Adipocyte (in vitro differentiated cells): ENCODE results near the gene ESM1.

ENCODE experiments used
- DNase-seq: peaks from one replicate; pipeline ENCODE4 v3.0.0-alpha.2; 2015; ENCODE audit warnings: low read depth
- H3K27me3 ChIP-seq: replicated peaks from 2 replicates; pipeline ENCODE4 v1.7.0; 2013; ENCODE audit warnings: mild to moderate bottlenecking, low read length, moderate library complexity; ENCODE audit not compliant: control insufficient read depth, insufficient read depth
- H3K36me3 ChIP-seq: 2 replicates; pipeline ENCODE4 v1.7.0; 2013; ENCODE audit warnings: low read length, mild to moderate bottlenecking, moderate library complexity; ENCODE audit not compliant: control insufficient read depth, insufficient read depth, severe bottlenecking
- H3K4me1 ChIP-seq: 2 replicates; pipeline ENCODE4 v1.7.0; 2013; ENCODE audit warnings: mild to moderate bottlenecking, low read length, moderate library complexity; ENCODE audit not compliant: control insufficient read depth, insufficient read depth
- H3K4me3 ChIP-seq: 2 replicates; pipeline ENCODE4 v1.7.0; 2013; ENCODE audit warnings: mild to moderate bottlenecking, low read length, moderate library complexity
- H3K9ac ChIP-seq: 2 replicates; pipeline ENCODE4 v1.7.0; 2013; ENCODE audit warnings: mild to moderate bottlenecking, low read length, moderate library complexity
- H3K9me3 ChIP-seq: 2 replicates; pipeline ENCODE4 v1.7.0; 2013; ENCODE audit warnings: mild to moderate bottlenecking, low read length, moderate library complexity; ENCODE audit not compliant: control insufficient read depth

Gene ESM1

DNA sequence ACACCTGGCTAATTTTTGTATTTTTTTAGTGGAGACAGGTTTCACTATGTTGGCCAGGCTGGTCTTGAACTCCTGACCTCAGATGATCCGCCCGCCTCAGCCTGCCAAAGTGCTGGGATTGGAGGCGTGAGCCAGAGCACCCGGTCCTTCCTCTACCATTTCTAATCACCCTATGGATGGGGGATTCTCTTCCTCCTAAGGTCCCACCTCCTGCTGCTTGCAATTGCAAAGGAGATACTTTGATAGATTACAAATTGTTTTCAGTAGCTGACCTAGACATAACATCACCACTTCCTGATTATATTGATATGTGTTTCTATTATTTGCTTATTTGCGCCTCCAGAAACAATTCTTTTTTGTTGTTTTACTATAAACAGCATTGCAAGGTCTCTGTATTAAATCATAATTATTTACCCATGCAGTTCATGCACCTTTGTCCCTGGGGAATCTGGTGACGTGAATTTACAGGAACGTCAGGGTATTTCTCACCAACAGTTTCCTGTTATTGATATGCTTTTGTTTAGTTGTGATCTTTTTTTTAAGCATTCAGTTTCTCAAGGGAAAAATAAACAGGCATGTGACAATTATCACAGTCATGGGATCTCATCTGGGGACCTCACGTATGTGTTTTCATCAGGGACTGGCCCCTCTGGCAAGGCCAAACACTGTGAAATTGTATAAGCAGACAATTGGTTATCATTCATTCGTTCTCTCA lies 43.2 kb downstream of the ESM1 start:
- Histone ChIP-seq H3K4me3 (no peak overlapping the region), H3K9ac (no peak overlapping the region), H3K27me3 (peaks cover under 1% of the 10 kb centered on the region), H3K4me1 (no peaks in the 10 kb centered on the region), H3K9me3 (no peaks in the 10 kb centered on the region), H3K36me3 (no peaks in the 10 kb centered on the region)
- DNase-seq: no peak

DNA sequence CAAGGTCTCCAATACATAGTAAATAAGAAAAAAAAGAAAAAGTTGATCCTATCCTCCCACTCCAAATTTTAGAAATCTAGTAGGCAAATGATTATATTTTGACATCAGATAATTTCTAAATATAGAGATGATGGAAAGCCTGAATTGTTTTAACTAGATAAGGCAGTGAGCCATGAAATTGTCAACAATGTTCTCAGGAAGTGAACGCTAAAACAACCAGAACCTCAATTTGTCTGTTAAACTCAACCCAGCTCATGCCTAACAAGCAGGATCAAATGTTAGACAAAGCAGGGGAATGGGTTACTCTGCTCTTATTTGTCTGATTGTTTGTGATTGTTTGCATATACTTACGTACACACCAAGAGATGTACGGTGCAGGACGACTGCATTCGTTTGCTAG lies 49.2 kb downstream of the ESM1 start:
- Histone ChIP-seq H3K27me3 (peaks cover 33% of the 10 kb centered on the region), H3K9ac (no peak overlapping the region), H3K36me3 (no peaks in the 10 kb centered on the region), H3K9me3 (no peaks in the 10 kb centered on the region), H3K4me1 (no peaks in the 10 kb centered on the region), H3K4me3 (no peak overlapping the region)
- no peak for DNase-seq

DNA sequence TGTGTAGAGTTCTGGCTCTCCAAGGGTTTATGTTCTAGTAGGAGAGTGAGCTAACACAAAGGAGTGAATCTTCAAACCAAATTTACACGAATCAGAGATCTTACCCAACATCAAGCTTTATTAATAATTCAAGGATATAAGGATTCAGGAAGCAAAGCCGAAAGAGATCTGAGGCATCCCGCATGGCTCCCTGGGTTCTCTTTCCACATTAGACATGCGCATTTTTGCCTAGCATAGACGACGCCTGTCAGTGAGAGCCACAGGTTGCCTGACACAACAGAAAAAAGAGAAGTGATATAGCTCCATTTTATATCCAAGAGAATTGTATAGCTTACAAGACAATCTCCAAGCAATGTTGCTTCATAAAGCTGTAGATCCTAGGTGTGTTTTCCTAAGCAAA lies 52.6 kb downstream of the ESM1 start:
- H3K36me3 ChIP-seq: no peaks in the 10 kb centered on the region
- H3K9ac ChIP-seq: no peak overlapping the region
- H3K9me3 ChIP-seq: peaks cover 5% of the 10 kb centered on the region
- H3K4me1 ChIP-seq: no peaks in the 10 kb centered on the region
- no peak overlapping the region for H3K4me3 ChIP-seq
- DNase-seq: no peak
- H3K27me3 ChIP-seq: peaks cover 45% of the 10 kb centered on the region

DNA sequence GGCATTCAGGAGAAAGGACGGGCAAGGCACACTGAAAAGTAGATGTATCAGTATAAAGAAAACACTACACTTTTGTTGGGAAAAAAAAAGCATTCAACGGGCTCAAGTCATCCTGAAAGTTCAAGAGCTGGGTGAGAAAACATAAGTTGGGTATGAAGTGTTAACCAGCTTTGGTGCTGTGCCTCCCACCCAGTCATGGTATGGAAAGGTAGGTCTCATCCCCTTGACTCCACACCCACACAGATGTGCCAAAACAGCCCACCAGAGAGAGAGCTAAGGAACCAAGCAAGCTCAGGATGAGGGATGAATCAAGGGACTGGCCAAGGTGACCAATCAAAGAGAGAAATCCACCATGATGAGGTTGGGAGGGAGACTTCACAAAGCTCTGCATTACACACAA lies 54.7 kb downstream of the ESM1 start:
- no peaks in the 10 kb centered on the region for H3K4me1 ChIP-seq
- peaks cover 38% of the 10 kb centered on the region for H3K27me3 ChIP-seq
- no peak overlapping the region for H3K9ac ChIP-seq
- no peak for DNase-seq
- H3K36me3 ChIP-seq: no peaks in the 10 kb centered on the region
- H3K4me3 ChIP-seq: no peak overlapping the region
- H3K9me3 ChIP-seq: peaks cover 13% of the 10 kb centered on the region
